Activated CD4-positive, alpha-beta T cell treated with anti-CD3 and anti-CD28 coated beads, Interleukin-2, amount 10 ng/mL, durations not matched to agents 24 days and 14 days (primary cell): Measurements from ENCODE around the gene TRPV6. TPM values are rescaled to one million over a fixed set of nuclear protein-coding genes. Genes with fewer than 3 reads are reported as not detected.

Source experiments
- DNase-seq: peaks from one replicate; pipeline ENCODE4 v3.0.0; 2022
- H3K27ac Mint-ChIP-seq: one replicate; pipeline ENCODE4 v1.8.0; 2022; ENCODE audit warnings: mild to moderate bottlenecking, mixed read lengths
- H3K27me3 Mint-ChIP-seq: one replicate; pipeline ENCODE4 v1.8.0; 2022; ENCODE audit warnings: mixed read lengths
- H3K36me3 Mint-ChIP-seq: one replicate; pipeline ENCODE4 v1.8.0; 2022; ENCODE audit warnings: low read depth, mild to moderate bottlenecking, mixed read lengths
- H3K4me1 Mint-ChIP-seq: one replicate; pipeline ENCODE4 v1.8.0; 2021; ENCODE audit warnings: mixed read lengths
- H3K4me3 Mint-ChIP-seq: one replicate; pipeline ENCODE4 v1.8.0; 2022; ENCODE audit warnings: mild to moderate bottlenecking, moderate library complexity, mixed read lengths
- H3K9me3 Mint-ChIP-seq: one replicate; pipeline ENCODE4 v1.8.0; 2021; ENCODE audit warnings: mixed read lengths
- intact Hi-C: fragments of 100-400 bp; cut with micrococcal nuclease; formaldehyde crosslinking; loops from one replicate; pipeline ENCODE4 v1.15.1; 2023
- total RNA-seq: library from RNA; stranded (reverse); gene quantifications from 2 replicates; pipeline ENCODE4 v1.2.3, GENCODE V29; 2022

TRPV6 gene
- total RNA-seq, 1 donor from 2014 or later: not detected

DNA sequence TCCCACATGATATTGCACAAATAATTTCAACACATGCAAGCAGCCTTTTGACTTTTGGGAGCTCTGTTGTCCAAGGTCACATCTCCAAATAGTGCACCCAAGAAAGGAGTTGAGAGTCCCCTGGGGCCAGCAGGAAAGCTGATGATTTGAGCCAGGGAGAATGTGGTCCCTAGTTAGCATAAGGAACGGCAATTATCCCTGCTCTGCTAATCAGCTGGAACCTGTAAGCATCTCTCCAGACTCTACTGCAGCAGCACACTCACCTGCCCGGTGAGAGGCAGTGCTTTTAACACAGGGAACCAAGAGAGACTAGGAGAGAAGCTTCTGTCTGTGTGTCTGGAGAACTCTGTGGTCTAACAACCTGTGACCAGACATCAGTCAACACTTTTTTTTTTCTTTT, 31.0 kb upstream of the TRPV6 start:
- Mint-ChIP-seq H3K9me3 (no peaks in the 10 kb centered on the region), H3K4me1 (no peaks in the 10 kb centered on the region), H3K4me3 (no peak overlapping the region), H3K36me3 (no peaks in the 10 kb centered on the region), H3K27me3 (peaks cover 26% of the 10 kb centered on the region), H3K27ac (no peak overlapping the region)
- intact Hi-C loops: no loop called here
- DNase-seq: no peak

DNA sequence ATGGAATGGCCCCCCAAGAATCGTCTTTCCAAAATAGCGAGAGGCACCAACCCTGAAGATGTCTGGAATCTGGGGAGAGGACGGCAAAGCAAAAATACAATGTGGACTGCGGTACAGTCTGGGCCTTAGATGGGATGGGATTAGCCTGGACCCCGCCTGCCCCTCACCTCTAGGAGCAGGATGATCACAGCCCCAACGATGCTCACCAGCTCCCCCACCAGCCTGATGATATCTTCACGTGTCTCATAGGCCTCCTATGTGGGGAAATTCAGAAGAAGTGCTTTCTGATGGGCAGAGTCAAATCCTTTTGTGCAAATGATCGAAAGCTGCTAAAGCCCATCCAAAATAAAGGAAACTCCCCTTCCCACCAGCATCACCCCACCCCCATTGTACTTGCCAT, 29.8 kb upstream of the TRPV6 start:
- Mint-ChIP-seq H3K9me3 (no peaks in the 10 kb centered on the region), H3K4me1 (no peaks in the 10 kb centered on the region), H3K4me3 (no peak overlapping the region), H3K27me3 (peaks cover 30% of the 10 kb centered on the region), H3K36me3 (no peaks in the 10 kb centered on the region), H3K27ac (no peak overlapping the region)
- intact Hi-C loops: no loop called here
- no peak for DNase-seq

DNA sequence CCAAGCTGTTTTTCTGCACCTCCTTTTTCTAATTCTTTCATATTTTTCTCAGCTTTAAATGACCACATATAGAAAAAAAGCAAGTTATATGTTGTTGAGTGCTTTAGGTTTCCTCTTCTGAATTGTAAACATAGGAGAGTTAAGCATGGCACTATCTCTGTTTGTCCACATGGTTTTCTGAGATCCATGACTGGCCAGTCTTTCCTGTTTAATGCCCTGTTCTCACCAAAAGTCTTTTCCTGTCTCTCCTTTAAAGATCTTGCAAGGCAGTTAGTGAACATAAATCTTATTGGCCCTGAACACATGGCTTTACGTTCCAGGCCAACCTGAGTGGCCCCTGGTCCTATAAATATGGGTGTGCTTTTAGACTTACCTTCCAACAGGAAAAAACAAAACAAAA, 28.6 kb upstream of the TRPV6 start:
- H3K27me3 Mint-ChIP-seq: peaks cover 25% of the 10 kb centered on the region
- DNase-seq: no peak
- H3K9me3 Mint-ChIP-seq: no peaks in the 10 kb centered on the region
- H3K4me1 Mint-ChIP-seq: no peaks in the 10 kb centered on the region
- no peak overlapping the region for H3K4me3 Mint-ChIP-seq
- no peak overlapping the region for H3K27ac Mint-ChIP-seq
- intact Hi-C loops: no loop called here
- H3K36me3 Mint-ChIP-seq: no peaks in the 10 kb centered on the region

DNA sequence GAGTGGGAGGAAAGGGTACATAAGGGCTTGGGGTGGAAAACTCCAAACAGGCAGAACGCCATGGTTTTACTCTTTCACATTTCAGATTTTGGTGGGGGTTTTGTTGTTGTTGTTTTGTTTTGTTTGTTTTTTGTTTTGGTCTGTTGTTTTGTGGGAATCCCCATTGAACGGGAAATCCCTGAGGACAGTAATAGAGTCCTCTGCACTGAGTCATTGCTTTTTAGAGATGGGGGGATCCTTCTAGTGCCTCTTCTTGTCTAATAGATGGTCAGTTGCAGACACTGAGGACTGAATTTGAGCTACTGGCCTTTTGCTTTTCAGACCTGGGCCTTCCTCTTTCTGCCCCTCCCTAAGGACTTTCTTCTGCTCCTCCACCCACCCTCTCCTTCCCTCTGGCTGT, 28.0 kb upstream of the TRPV6 start:
- no peaks in the 10 kb centered on the region for H3K9me3 Mint-ChIP-seq
- intact Hi-C loops: no loop called here
- DNase-seq: no peak

DNA sequence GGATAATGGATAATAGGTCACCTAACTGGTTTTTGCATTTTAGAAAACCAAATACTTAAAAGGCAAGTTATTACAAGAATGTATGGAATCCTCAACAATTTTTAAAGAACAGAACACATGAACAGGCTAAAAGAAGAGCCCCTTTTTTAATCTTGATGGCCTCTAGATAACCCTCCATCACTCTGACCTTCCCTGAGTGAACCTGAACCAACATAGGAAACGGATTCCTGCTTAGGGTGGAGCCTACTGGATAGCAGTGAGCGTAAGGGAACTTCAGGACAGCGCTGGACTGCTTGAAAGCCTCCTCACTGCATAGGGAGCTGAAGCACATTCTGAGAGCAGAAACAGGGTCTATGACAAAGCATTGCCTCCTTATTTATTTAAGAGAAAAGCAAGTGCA, 27.5 kb upstream of the TRPV6 start:
- no peak for DNase-seq
- Mint-ChIP-seq H3K27ac (no peak overlapping the region), H3K4me3 (no peak overlapping the region), H3K9me3 (no peaks in the 10 kb centered on the region), H3K36me3 (no peaks in the 10 kb centered on the region), H3K27me3 (peaks cover 19% of the 10 kb centered on the region), H3K4me1 (no peaks in the 10 kb centered on the region)
- intact Hi-C loops: no loop called here

More for the DNA sequence above, 28.0 kb upstream of the TRPV6 start:
- Mint-ChIP-seq H3K4me3 (no peak overlapping the region), H3K4me1 (no peaks in the 10 kb centered on the region), H3K27me3 (peaks cover 23% of the 10 kb centered on the region), H3K36me3 (no peaks in the 10 kb centered on the region), H3K27ac (no peak overlapping the region)

DNA sequence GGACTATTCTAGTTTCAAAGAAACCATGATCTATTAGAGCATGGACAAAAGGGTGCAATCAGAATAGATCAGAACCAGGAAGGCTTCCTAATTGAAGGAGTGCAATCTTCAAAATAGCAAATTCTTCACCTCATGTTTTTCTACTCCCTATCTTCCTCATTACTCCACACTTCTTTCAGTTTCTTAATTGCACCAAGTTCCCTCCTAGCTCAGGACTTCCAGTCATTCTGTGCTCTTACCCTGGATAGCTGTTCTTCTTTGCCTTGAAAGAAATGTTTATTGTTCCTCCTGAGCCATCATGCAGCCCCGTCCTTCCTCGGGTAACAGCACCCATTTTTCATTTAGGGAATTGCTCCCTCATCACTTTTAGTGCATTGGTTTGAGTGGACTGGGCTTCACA, 24.9 kb upstream of the TRPV6 start:
- intact Hi-C loops: no loop called here
- Mint-ChIP-seq H3K4me3 (no peak overlapping the region), H3K36me3 (no peaks in the 10 kb centered on the region), H3K9me3 (no peaks in the 10 kb centered on the region), H3K27ac (no peak overlapping the region), H3K4me1 (no peaks in the 10 kb centered on the region), H3K27me3 (peaks cover 16% of the 10 kb centered on the region)
- DNase-seq: no peak

DNA sequence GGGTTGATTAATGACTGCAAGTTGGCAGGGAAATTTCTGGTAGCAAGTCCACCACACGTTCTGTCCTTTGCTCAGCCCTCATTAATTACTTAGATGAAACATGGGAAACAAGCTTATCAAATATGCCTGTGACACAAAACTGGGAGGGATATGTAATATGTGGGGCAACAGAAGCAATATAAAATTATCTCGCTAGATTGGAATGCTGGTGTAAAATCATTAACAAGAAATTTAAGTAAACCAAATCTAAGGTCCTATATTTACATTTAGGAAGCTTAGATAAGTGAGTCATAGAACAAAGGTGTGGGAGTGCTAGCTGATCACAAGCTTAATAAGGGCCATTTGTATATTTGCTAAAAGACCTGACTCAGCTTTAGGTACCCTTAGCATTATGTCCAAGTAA, 24.5 kb upstream of the TRPV6 start:
- H3K4me1 Mint-ChIP-seq: no peaks in the 10 kb centered on the region
- H3K36me3 Mint-ChIP-seq: no peaks in the 10 kb centered on the region
- no peaks in the 10 kb centered on the region for H3K9me3 Mint-ChIP-seq
- peaks cover 16% of the 10 kb centered on the region for H3K27me3 Mint-ChIP-seq
- intact Hi-C loops: no loop called here
- DNase-seq: no peak
- H3K4me3 Mint-ChIP-seq: no peak overlapping the region
- H3K27ac Mint-ChIP-seq: no peak overlapping the region

DNA sequence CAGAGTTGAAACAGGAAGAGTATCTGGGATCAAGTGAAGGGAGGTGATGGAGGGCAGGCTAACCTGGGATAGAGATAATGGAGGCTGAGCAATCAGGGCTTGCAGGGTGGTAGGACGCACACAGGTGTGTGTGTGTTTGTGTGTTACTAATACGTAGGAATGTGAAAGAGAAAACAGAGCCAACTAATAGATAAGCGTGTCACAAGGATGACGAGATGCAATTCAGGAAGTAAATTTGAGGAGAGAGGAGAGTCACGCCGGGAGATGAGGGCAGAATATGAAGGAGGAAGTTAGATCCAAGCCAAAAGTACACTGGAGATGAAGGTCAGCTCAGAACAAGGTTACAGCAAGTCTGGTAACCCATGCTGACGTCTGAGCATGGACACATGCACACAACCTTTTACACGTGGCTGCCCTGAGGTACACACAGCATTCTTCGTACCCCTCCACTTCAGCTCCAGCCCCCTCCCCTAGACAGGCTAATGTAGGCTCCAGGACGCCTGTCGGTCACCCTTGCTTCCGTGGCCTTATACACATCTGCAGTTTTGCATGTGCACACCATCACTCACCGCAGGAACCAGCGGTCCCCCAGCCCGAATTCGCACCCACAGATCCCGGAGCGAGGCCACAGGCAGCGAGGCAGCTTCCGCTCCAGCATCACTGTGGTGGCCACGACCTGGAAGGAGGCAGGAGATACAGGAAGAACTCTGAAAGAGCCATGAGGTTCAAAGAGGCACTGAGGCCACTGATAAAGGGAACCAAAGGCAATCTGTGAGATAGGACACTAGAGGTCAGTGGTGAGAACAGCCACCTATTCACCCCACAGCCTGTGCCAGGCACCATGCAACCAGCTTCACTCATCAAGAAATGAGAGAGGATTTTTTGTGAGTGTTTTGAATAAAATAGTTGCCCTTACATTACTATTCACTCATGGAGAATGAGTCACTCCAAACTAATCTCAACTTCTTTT, 23.7 kb upstream of the TRPV6 start:
- no peak for DNase-seq
- Mint-ChIP-seq H3K9me3 (no peaks in the 10 kb centered on the region), H3K4me3 (no peak overlapping the region), H3K27ac (no peak overlapping the region), H3K4me1 (no peaks in the 10 kb centered on the region), H3K27me3 (peaks cover 13% of the 10 kb centered on the region), H3K36me3 (no peaks in the 10 kb centered on the region)
- intact Hi-C loops: no loop called here

DNA sequence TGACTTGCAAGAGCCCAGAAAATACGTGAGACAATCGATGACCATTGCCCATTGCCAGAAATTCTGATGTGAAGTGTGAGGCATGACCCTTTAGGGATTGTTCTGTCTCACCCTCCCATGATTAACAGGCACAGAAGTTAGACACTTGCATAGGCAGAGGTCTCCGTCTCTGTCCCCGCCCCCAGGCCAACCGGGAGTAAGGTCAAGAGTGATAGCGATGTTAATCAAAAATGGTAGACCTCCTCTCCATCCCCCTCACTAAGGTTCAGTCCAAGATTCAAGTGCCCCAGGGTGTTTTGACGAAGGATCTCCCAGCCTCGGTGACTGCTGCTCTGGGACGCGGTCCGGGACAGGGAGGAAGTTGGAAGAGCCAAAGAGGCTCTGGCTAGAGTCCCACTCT, 22.7 kb upstream of the TRPV6 start:
- Mint-ChIP-seq H3K4me3 (no peak overlapping the region), H3K27me3 (peaks cover 9% of the 10 kb centered on the region), H3K9me3 (no peaks in the 10 kb centered on the region), H3K4me1 (no peaks in the 10 kb centered on the region), H3K27ac (no peak overlapping the region), H3K36me3 (no peaks in the 10 kb centered on the region)
- DNase-seq: no peak
- intact Hi-C loops: no loop called here

DNA sequence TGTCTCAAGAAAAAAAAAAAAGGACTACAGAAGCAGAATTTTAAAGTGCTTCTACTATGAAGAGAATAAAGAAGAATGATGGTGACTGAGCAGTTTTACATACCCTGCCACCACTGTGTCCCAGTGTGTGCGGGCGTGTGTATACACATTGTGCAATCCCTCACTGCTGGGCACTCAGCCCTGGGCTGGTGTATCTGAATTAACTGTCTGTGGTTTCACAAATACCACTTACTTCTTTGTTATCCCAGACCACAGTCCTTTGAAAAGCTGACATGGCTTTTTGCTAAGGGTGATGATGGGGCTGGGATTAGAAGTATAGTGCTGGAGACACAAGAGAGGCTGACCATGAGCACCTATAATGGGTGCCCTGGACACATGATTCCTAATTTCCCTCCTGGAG, 21.1 kb upstream of the TRPV6 start:
- H3K27me3 Mint-ChIP-seq: peaks cover 12% of the 10 kb centered on the region
- H3K9me3 Mint-ChIP-seq: no peaks in the 10 kb centered on the region
- H3K36me3 Mint-ChIP-seq: no peaks in the 10 kb centered on the region
- no peaks in the 10 kb centered on the region for H3K4me1 Mint-ChIP-seq
- no peak overlapping the region for H3K27ac Mint-ChIP-seq
- intact Hi-C loops: no loop called here
- H3K4me3 Mint-ChIP-seq: no peak overlapping the region
- DNase-seq: no peak

DNA sequence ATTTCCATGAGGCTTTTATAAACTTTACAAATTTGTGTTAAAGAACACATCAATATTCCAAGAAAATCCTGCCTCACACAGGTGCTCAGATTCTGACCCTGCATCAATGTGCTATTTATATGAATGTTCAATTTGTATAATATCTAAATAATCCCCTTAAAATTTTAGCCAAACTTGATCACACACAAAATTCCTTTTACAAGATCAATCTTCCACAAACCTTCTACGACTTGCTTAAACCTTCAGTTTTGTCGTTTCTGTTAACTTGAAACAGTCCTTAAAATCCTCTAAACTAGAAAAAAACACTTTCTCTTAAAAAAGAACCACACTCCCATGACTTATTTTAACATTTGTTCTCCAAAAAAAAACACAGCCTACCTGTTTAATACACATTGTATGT, 20.2 kb upstream of the TRPV6 start:
- H3K27ac Mint-ChIP-seq: no peak overlapping the region
- no peaks in the 10 kb centered on the region for H3K9me3 Mint-ChIP-seq
- DNase-seq: no peak
- H3K27me3 Mint-ChIP-seq: peaks cover 12% of the 10 kb centered on the region
- no peak overlapping the region for H3K4me3 Mint-ChIP-seq
- no peaks in the 10 kb centered on the region for H3K4me1 Mint-ChIP-seq
- H3K36me3 Mint-ChIP-seq: no peaks in the 10 kb centered on the region
- intact Hi-C loops: no loop called here

DNA sequence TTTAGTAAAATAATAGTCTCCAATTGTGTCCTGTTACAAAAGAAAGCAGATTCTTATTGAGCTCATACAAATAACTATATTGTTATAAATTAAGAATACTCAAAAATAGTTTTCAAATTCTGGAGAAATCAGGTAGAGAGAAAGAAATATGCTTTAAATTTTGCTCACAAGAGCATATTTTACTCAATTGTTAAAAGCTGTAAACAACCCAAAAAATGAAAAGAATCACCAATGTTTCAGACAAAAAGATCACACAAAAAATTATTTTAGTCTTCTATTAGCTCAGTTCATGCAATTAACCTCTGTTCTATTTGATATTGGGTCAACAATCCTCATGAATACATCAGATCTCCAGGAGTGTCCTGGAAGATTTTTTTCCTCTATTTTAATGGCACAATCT, 18.6 kb upstream of the TRPV6 start:
- Mint-ChIP-seq H3K4me3 (no peak overlapping the region), H3K27me3 (peaks cover 14% of the 10 kb centered on the region), H3K36me3 (no peaks in the 10 kb centered on the region), H3K4me1 (no peaks in the 10 kb centered on the region), H3K27ac (no peak overlapping the region), H3K9me3 (no peaks in the 10 kb centered on the region)
- intact Hi-C loops: no loop called here
- DNase-seq: no peak

DNA sequence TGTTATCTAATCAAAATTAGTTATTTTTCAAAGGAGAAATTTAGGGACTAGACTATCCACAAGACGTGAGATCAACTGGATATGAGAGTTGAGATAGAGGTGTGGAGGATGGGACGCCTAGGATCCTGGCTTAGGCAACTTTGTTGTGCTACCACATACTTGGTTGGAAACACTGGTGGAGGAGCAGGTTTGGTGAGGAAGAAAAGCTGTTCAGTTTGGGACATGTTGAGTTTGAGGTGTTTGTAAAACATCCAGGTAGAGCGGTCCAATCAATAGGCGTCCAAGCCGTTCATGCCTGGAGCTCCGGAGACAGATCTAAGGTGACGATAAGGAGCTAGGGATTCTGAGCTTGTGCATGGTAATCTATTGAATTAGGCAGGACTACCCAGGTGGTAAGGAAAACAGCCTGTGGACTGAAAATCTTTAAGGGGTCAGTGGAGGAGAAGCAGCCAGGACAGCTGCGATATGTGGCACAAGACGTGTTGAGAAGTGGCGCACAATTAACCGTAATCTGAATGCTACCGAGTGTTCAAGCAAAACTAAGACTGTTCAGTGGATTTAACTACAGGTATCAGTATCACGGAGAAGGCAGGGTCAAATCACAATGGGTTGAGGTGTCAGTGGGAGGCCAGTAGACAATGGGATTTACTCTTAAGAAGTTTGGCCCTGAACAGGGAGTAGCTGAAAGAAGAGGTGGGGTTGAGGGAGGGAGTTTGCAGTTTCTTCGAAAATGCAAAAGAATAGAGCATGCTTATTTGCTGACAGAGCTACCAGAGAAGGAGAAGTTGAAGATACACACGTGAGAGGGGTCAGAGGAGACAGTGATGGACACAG, 16.1 kb upstream of the TRPV6 start:
- H3K4me1 Mint-ChIP-seq: no peaks in the 10 kb centered on the region
- H3K4me3 Mint-ChIP-seq: no peak overlapping the region
- no peak for DNase-seq
- intact Hi-C loops: no loop called here
- H3K27me3 Mint-ChIP-seq: peaks cover 18% of the 10 kb centered on the region
- H3K9me3 Mint-ChIP-seq: no peaks in the 10 kb centered on the region
- no peak overlapping the region for H3K27ac Mint-ChIP-seq
- H3K36me3 Mint-ChIP-seq: no peaks in the 10 kb centered on the region

DNA sequence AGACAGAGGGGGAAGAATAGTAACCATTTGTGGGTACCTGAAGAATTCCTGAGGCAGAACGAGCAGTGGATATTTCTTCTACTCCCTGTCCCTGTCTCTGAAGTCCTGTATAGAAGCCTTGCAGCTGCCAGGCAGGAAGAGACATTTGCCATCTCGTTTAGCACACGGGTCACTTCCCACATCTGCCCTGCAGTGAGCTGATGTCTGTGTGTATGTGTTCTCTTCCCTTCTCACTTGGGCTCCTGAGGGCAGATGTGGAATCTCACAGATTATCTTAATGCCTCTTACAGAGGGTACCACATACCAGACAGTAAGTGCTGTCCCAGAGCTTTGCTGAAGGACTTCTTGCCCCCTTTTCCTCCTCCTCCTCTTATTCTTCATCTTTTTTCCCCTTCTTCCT, 14.1 kb upstream of the TRPV6 start:
- Mint-ChIP-seq H3K4me1 (no peaks in the 10 kb centered on the region), H3K4me3 (no peak overlapping the region), H3K36me3 (no peaks in the 10 kb centered on the region), H3K27ac (no peak overlapping the region), H3K27me3 (peaks cover 16% of the 10 kb centered on the region), H3K9me3 (no peaks in the 10 kb centered on the region)
- intact Hi-C loops: no loop called here
- DNase-seq: no peak
